Measurements from ENCODE around the gene ANKHD1. TPM values are rescaled to one million over a fixed set of nuclear protein-coding genes. Genes with fewer than 3 reads are reported as not detected.
"Not testable (repeated sequence)": the region's sequence is repeated elsewhere in the genome, so short reads cannot be mapped to it uniquely, and the experiment has no call there.

Gene ANKHD1
- total RNA-seq, 3 donors from 2014 or later = 133 to 196 (median 158) TPM

GRCh38 chr5:140423609-140424008, 22.0 kb downstream of the ANKHD1 start:
- DNase-seq (ENCODE audit: low spot score in 2 of 2) = no peak
- H3K27me3 ChIP-seq = no peaks in the 10 kb centered on the region
- peaks cover 0 to 7% of the 10 kb centered on the region in 2 donors for H3K4me1 ChIP-seq
- intact Hi-C loops (cut with DNase I; ENCODE audit: low total_unique reads) = no loop called here
- no peaks in the 10 kb centered on the region for H3K9me3 ChIP-seq
- no peak overlapping the region for H3K27ac ChIP-seq
- no peaks in the 10 kb centered on the region for H3K36me3 ChIP-seq
- TF ChIP-seq, protein P1, sequence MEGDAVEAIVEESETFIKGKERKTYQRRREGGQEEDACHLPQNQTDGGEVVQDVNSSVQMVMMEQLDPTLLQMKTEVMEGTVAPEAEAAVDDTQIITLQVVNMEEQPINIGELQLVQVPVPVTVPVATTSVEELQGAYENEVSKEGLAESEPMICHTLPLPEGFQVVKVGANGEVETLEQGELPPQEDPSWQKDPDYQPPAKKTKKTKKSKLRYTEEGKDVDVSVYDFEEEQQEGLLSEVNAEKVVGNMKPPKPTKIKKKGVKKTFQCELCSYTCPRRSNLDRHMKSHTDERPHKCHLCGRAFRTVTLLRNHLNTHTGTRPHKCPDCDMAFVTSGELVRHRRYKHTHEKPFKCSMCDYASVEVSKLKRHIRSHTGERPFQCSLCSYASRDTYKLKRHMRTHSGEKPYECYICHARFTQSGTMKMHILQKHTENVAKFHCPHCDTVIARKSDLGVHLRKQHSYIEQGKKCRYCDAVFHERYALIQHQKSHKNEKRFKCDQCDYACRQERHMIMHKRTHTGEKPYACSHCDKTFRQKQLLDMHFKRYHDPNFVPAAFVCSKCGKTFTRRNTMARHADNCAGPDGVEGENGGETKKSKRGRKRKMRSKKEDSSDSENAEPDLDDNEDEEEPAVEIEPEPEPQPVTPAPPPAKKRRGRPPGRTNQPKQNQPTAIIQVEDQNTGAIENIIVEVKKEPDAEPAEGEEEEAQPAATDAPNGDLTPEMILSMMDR (IDR thresholded peaks at IDR 0.05) = no peak
- TF ChIP-seq POLR2AphosphoS5 (IDR thresholded peaks at IDR 0.05) = no peak
- no peak for TF ChIP-seq POLR2A (IDR thresholded peaks at IDR 0.05)
- no peak overlapping the region for H3K4me3 ChIP-seq

- Histone ChIP-seq H3K9me3 (no peaks in the 10 kb centered on the region), H3K4me3 (no peak overlapping the region), H3K27me3 (no peaks in the 10 kb centered on the region), H3K4me1 (peaks cover 0 to 7% of the 10 kb centered on the region in 2 donors), H3K36me3 (no peaks in the 10 kb centered on the region), H3K27ac (no peak overlapping the region)
- DNase-seq (ENCODE audit: low spot score in 2 of 2) = no peak
- intact Hi-C loops (cut with DNase I; ENCODE audit: low total_unique reads) = no loop called here
- TF ChIP-seq POLR2A (IDR thresholded peaks at IDR 0.05) (no peak), POLR2AphosphoS5 (IDR thresholded peaks at IDR 0.05) (no peak)
- TF ChIP-seq, protein P1 (IDR thresholded peaks at IDR 0.05) = no peak
Measured at GRCh38 chr5:140424135-140424534, 22.5 kb downstream of the ANKHD1 start.

DNA sequence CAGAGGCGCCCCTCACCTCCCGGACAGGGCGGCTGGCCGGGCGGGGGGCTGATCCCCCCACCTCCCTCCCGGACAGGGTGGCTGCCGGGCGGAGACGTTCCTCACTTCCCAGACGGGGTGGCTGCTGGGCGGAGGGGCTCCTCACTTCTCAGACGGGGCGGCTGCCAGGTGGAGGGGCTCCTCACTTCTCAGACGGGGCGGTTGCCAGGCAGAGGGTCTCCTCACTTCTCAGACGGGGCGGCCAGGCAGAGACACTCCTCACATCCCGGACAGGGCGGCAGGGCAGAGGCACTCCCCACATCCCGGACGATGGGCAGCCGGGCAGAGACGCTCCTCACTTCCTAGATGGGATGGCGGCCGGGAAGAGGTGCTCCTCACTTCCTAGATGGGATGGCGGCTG, 26.1 kb downstream of the ANKHD1 start:
- H3K4me3 ChIP-seq; H3K27me3 ChIP-seq; H3K9me3 ChIP-seq; H3K4me1 ChIP-seq; intact Hi-C loops (cut with DNase I; ENCODE audit: low total_unique reads); H3K27ac ChIP-seq; DNase-seq (ENCODE audit: low spot score in 2 of 2); H3K36me3 ChIP-seq: not testable (repeated sequence)

- intact Hi-C loops (cut with DNase I; ENCODE audit: low total_unique reads) = no loop called here
- Histone ChIP-seq H3K27ac (no peak overlapping the region), H3K27me3 (no peaks in the 10 kb centered on the region), H3K4me1 (no peaks in the 10 kb centered on the region), H3K4me3 (no peak overlapping the region), H3K9me3 (no peaks in the 10 kb centered on the region), H3K36me3 (no peaks in the 10 kb centered on the region)
- TF ChIP-seq POLR2A (IDR thresholded peaks at IDR 0.05) = no peak
- TF ChIP-seq POLR2AphosphoS5 (IDR thresholded peaks at IDR 0.05) = no peak
- TF ChIP-seq, protein P1 (IDR thresholded peaks at IDR 0.05) = no peak
- no peak for DNase-seq (ENCODE audit: low spot score in 2 of 2)
Measured at GRCh38 chr5:140429724-140430123, 28.1 kb downstream of the ANKHD1 start.

GRCh38 chr5:140432212-140432611, 30.6 kb downstream of the ANKHD1 start:
- H3K9me3 ChIP-seq = no peaks in the 10 kb centered on the region
- H3K36me3 ChIP-seq = no peaks in the 10 kb centered on the region
- intact Hi-C loops (cut with DNase I; ENCODE audit: low total_unique reads) = no loop called here
- DNase-seq (ENCODE audit: low spot score in 2 of 2) = no peak
- no peaks in the 10 kb centered on the region for H3K27me3 ChIP-seq
- H3K4me1 ChIP-seq = no peaks in the 10 kb centered on the region
- no peak overlapping the region for H3K27ac ChIP-seq
- no peak for TF ChIP-seq POLR2AphosphoS5 (IDR thresholded peaks at IDR 0.05)
- TF ChIP-seq, protein P1 (IDR thresholded peaks at IDR 0.05) = no peak
- no peak for TF ChIP-seq POLR2A (IDR thresholded peaks at IDR 0.05)
- no peak overlapping the region for H3K4me3 ChIP-seq

- intact Hi-C loops (cut with DNase I; ENCODE audit: low total_unique reads) = no loop called here
- no peaks in the 10 kb centered on the region for H3K4me1 ChIP-seq
- TF ChIP-seq, protein P1 (IDR thresholded peaks at IDR 0.05) = no peak
- TF ChIP-seq POLR2A (IDR thresholded peaks at IDR 0.05) (no peak), POLR2AphosphoS5 (IDR thresholded peaks at IDR 0.05) (no peak)
- DNase-seq (ENCODE audit: low spot score in 2 of 2) = no peak
- H3K27me3 ChIP-seq = no peaks in the 10 kb centered on the region
- H3K27ac ChIP-seq = no peak overlapping the region
- H3K36me3 ChIP-seq = no peaks in the 10 kb centered on the region
- no peaks in the 10 kb centered on the region for H3K9me3 ChIP-seq
- H3K4me3 ChIP-seq = no peak overlapping the region
Measured at GRCh38 chr5:140432916-140433315, 31.3 kb downstream of the ANKHD1 start.

DNA sequence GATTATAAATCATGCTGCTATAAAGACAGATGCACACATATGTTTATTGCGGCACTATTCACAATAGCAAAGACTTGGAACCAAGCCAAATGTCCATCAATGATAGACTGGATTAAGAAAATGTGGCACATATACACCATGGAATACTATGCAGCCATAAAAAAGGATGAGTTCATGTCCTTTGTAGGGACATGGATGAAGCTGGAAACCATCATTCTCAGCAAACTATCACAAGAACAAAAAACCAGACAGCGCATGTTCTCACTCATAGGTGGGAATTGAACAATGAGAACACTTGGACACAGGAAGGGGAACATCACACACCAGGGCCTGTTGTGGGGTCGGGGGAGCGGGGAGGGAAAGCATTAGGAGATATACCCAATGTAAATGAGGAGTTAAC, 55.7 kb downstream of the ANKHD1 start:
- H3K36me3 ChIP-seq = peaks cover 14% of the 10 kb centered on the region
- H3K4me3 ChIP-seq; H3K27ac ChIP-seq; intact Hi-C loops (cut with DNase I; ENCODE audit: low total_unique reads); DNase-seq (ENCODE audit: low spot score in 2 of 2); H3K4me1 ChIP-seq; H3K27me3 ChIP-seq; H3K9me3 ChIP-seq: not testable (repeated sequence)

All from breast epithelium (tissue), 4 donors.